Measurements from ENCODE around the gene MACROD2. TPM values are rescaled to one million over a fixed set of nuclear protein-coding genes. Genes with fewer than 3 reads are reported as not detected.

Gene MACROD2
- total and polyA plus RNA-seq, 2 experiments from 2014 or later, result 2.8 to 4.3 TPM

DNA sequence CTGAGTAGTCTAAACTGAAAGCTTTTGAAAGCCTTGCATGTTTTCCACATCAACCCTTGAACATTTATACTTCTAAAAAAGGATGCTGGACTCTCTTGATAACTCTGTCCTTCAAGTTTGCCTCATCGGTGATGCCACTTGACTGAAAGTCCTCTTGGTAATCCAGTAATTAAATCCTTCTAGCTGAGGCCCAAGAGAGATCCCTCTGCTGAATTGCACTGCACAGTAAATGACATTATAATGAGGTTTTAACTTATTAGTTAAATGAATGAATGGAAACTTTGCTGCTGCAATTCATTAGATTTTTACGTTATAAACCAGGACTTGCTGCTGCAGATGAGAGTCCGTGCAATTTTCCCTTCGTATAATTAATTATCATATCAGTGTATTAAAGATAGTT is 706.0 kb downstream of the MACROD2 start:
- Histone ChIP-seq H3K4me2 (no peak overlapping the region), H4K20me1 (replicated peaks; ENCODE audit: insufficient read depth) (no peaks in the 10 kb centered on the region), H3K9me2 (ENCODE audit: insufficient read depth) (no peaks in the 10 kb centered on the region), H3K79me2 (replicated peaks; ENCODE audit: insufficient read depth) (no peaks in the 10 kb centered on the region), H3K4me1 (ENCODE audit: insufficient read depth) (no peaks in the 10 kb centered on the region), H3K36me3 (ENCODE audit: insufficient read depth) (no peaks in the 10 kb centered on the region), H3F3A (replicated peaks; ENCODE audit: low read depth) (no peaks in the 10 kb centered on the region), H2AFZ (no peak overlapping the region), H3K4me3 (no peak overlapping the region), H3K27me3 (ENCODE audit: insufficient read depth) (no peaks in the 10 kb centered on the region), H3K27ac (ENCODE audit: low read depth) (no peak overlapping the region)
- Mint-ChIP-seq H3K4me3 (no peak overlapping the region), H3K36me3 (ENCODE audit: low read depth) (no peaks in the 10 kb centered on the region), H3K9me3 (no peaks in the 10 kb centered on the region), H3K27ac (no peak overlapping the region), H3K4me1 (no peaks in the 10 kb centered on the region; the same call in 2 of the 3 replicates), H3K27me3 (ENCODE audit: insufficient read depth, low read depth, poor library complexity) (peaks cover 2% of the 10 kb centered on the region)
- TF ChIP-seq POLR2AphosphoS5 (IDR thresholded peaks at IDR 0.05; ENCODE audit: low read depth), result no peak
- TF ChIP-seq, protein P1, sequence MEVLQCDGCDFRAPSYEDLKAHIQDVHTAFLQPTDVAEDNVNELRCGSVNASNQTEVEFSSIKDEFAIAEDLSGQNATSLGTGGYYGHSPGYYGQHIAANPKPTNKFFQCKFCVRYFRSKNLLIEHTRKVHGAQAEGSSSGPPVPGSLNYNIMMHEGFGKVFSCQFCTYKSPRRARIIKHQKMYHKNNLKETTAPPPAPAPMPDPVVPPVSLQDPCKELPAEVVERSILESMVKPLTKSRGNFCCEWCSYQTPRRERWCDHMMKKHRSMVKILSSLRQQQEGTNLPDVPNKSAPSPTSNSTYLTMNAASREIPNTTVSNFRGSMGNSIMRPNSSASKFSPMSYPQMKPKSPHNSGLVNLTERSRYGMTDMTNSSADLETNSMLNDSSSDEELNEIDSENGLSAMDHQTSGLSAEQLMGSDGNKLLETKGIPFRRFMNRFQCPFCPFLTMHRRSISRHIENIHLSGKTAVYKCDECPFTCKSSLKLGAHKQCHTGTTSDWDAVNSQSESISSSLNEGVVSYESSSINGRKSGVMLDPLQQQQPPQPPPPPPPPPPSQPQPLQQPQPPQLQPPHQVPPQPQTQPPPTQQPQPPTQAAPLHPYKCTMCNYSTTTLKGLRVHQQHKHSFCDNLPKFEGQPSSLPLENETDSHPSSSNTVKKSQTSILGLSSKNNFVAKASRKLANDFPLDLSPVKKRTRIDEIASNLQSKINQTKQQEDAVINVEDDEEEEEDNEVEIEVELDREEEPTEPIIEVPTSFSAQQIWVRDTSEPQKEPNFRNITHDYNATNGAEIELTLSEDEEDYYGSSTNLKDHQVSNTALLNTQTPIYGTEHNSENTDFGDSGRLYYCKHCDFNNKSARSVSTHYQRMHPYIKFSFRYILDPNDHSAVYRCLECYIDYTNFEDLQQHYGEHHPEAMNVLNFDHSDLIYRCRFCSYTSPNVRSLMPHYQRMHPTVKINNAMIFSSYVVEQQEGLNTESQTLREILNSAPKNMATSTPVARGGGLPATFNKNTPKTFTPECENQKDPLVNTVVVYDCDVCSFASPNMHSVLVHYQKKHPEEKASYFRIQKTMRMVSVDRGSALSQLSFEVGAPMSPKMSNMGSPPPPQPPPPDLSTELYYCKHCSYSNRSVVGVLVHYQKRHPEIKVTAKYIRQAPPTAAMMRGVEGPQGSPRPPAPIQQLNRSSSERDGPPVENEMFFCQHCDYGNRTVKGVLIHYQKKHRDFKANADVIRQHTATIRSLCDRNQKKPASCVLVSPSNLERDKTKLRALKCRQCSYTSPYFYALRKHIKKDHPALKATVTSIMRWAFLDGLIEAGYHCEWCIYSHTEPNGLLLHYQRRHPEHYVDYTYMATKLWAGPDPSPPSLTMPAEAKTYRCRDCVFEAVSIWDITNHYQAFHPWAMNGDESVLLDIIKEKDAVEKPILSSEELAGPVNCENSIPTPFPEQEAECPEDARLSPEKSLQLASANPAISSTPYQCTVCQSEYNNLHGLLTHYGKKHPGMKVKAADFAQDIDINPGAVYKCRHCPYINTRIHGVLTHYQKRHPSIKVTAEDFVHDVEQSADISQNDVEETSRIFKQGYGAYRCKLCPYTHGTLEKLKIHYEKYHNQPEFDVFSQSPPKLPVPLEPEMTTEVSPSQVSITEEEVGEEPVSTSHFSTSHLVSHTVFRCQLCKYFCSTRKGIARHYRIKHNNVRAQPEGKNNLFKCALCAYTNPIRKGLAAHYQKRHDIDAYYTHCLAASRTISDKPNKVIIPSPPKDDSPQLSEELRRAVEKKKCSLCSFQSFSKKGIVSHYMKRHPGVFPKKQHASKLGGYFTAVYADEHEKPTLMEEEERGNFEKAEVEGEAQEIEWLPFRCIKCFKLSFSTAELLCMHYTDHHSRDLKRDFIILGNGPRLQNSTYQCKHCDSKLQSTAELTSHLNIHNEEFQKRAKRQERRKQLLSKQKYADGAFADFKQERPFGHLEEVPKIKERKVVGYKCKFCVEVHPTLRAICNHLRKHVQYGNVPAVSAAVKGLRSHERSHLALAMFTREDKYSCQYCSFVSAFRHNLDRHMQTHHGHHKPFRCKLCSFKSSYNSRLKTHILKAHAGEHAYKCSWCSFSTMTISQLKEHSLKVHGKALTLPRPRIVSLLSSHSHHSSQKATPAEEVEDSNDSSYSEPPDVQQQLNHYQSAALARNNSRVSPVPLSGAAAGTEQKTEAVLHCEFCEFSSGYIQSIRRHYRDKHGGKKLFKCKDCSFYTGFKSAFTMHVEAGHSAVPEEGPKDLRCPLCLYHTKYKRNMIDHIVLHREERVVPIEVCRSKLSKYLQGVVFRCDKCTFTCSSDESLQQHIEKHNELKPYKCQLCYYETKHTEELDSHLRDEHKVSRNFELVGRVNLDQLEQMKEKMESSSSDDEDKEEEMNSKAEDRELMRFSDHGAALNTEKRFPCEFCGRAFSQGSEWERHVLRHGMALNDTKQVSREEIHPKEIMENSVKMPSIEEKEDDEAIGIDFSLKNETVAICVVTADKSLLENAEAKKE (CRISPR knock-in tag; IDR thresholded peaks at IDR 0.05), result no peak
- TF ChIP-seq EZH2phosphoT487 (IDR thresholded peaks at IDR 0.05; ENCODE audit: unreplicated experiment), result no peak
- TF ChIP-seq, protein P2, sequence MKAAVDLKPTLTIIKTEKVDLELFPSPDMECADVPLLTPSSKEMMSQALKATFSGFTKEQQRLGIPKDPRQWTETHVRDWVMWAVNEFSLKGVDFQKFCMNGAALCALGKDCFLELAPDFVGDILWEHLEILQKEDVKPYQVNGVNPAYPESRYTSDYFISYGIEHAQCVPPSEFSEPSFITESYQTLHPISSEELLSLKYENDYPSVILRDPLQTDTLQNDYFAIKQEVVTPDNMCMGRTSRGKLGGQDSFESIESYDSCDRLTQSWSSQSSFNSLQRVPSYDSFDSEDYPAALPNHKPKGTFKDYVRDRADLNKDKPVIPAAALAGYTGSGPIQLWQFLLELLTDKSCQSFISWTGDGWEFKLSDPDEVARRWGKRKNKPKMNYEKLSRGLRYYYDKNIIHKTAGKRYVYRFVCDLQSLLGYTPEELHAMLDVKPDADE (IDR thresholded peaks at IDR 0.05), result no peak
- TF ChIP-seq, protein P3, sequence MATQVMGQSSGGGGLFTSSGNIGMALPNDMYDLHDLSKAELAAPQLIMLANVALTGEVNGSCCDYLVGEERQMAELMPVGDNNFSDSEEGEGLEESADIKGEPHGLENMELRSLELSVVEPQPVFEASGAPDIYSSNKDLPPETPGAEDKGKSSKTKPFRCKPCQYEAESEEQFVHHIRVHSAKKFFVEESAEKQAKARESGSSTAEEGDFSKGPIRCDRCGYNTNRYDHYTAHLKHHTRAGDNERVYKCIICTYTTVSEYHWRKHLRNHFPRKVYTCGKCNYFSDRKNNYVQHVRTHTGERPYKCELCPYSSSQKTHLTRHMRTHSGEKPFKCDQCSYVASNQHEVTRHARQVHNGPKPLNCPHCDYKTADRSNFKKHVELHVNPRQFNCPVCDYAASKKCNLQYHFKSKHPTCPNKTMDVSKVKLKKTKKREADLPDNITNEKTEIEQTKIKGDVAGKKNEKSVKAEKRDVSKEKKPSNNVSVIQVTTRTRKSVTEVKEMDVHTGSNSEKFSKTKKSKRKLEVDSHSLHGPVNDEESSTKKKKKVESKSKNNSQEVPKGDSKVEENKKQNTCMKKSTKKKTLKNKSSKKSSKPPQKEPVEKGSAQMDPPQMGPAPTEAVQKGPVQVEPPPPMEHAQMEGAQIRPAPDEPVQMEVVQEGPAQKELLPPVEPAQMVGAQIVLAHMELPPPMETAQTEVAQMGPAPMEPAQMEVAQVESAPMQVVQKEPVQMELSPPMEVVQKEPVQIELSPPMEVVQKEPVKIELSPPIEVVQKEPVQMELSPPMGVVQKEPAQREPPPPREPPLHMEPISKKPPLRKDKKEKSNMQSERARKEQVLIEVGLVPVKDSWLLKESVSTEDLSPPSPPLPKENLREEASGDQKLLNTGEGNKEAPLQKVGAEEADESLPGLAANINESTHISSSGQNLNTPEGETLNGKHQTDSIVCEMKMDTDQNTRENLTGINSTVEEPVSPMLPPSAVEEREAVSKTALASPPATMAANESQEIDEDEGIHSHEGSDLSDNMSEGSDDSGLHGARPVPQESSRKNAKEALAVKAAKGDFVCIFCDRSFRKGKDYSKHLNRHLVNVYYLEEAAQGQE (IDR thresholded peaks at IDR 0.05; ENCODE audit: unreplicated experiment), result no peak
- TF ChIP-seq JUNB (IDR thresholded peaks at IDR 0.05; ENCODE audit: unreplicated experiment), result no peak
- TF ChIP-seq, protein P4, sequence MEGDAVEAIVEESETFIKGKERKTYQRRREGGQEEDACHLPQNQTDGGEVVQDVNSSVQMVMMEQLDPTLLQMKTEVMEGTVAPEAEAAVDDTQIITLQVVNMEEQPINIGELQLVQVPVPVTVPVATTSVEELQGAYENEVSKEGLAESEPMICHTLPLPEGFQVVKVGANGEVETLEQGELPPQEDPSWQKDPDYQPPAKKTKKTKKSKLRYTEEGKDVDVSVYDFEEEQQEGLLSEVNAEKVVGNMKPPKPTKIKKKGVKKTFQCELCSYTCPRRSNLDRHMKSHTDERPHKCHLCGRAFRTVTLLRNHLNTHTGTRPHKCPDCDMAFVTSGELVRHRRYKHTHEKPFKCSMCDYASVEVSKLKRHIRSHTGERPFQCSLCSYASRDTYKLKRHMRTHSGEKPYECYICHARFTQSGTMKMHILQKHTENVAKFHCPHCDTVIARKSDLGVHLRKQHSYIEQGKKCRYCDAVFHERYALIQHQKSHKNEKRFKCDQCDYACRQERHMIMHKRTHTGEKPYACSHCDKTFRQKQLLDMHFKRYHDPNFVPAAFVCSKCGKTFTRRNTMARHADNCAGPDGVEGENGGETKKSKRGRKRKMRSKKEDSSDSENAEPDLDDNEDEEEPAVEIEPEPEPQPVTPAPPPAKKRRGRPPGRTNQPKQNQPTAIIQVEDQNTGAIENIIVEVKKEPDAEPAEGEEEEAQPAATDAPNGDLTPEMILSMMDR (conservative IDR thresholded peaks at IDR 0.05; ENCODE audit: low read depth in 2 of 2), result no peak
- no peak for TF ChIP-seq NANOG (IDR thresholded peaks at IDR 0.05; ENCODE audit: borderline replicate concordance)
- TF ChIP-seq ZNF331 (CRISPR knock-in tag; IDR thresholded peaks at IDR 0.05; ENCODE audit: low read depth), result no peak
- TF ChIP-seq ZNF114 (CRISPR knock-in tag; IDR thresholded peaks at IDR 0.05), result no peak
- no peak for TF ChIP-seq CREB1 (CRISPR knock-in tag; IDR thresholded peaks at IDR 0.05; ENCODE audit: low read depth)
- no peak for TF ChIP-seq STAT1 (IDR thresholded peaks at IDR 0.05; ENCODE audit: unreplicated experiment)
- TF ChIP-seq EZH2 (IDR thresholded peaks at IDR 0.05; ENCODE audit: low read depth, unreplicated experiment), result no peak
- DNase-seq (ENCODE audit: low spot score) (no peak), ATAC-seq (no peak)

Measured in GM23338 (cell line).